SU-DHL-6 (cell line): ENCODE results near the gene SLC38A11.

ENCODE experiments used
- H2AFZ ChIP-seq: fragments of 200-600 bp; sonication (generic); 2 replicates; pipeline ENCODE4 v1.6.1; 2014; ENCODE audit warnings: low read depth, mild to moderate bottlenecking, moderate library complexity, mixed read lengths, antibody characterized with exemption, low read length; ENCODE audit not compliant: severe bottlenecking
- H3F3A ChIP-seq: fragments of 200-600 bp; shearing (Covaris generic); 2 replicates; pipeline ENCODE4 v1.6.0; 2016; ENCODE audit warnings: antibody characterized with exemption, mild to moderate bottlenecking; ENCODE audit not compliant: insufficient read depth
- H3K27ac ChIP-seq: fragments of 200-600 bp; sonication (generic); 2 replicates; pipeline ENCODE4 v1.5.1; 2016; ENCODE audit warnings: low read depth, mild to moderate bottlenecking, low read length, moderate library complexity, mixed read lengths
- H3K27me3 ChIP-seq: fragments of 200-600 bp; sonication (generic), shearing (Covaris generic); 2 replicates; pipeline ENCODE4 v1.6.0; 2014; ENCODE audit warnings: mild to moderate bottlenecking, low read length
- H3K36me3 ChIP-seq: fragments of 200-600 bp; sonication (generic); 2 replicates; pipeline ENCODE4 v1.6.1; 2014; ENCODE audit warnings: mild to moderate bottlenecking, low read length, mixed read lengths
- H3K4me2 ChIP-seq: fragments of 300-600, 200-600 bp; shearing (Covaris generic), sonication (generic); 2 replicates; pipeline ENCODE4 v1.6.0; 2014; ENCODE audit warnings: low read length, low read depth, mild to moderate bottlenecking; ENCODE audit not compliant: poor library complexity, severe bottlenecking
- H3K4me3 ChIP-seq: fragments of 200-600 bp; sonication (generic); 2 replicates; pipeline ENCODE4 v1.5.1; 2014; ENCODE audit warnings: antibody characterized with exemption, low read length, mild to moderate bottlenecking, mixed read lengths; ENCODE audit not compliant: insufficient read depth, poor library complexity, severe bottlenecking
- H3K79me2 ChIP-seq: fragments of 200-600 bp; sonication (generic); 2 replicates; pipeline ENCODE4 v1.6.1; 2014; ENCODE audit warnings: mild to moderate bottlenecking, low read length, moderate library complexity; ENCODE audit not compliant: insufficient read depth
- H3K9ac ChIP-seq: fragments of 200-600 bp; sonication (generic); 2 replicates; pipeline ENCODE4 v1.7.0; 2014; ENCODE audit warnings: mild to moderate bottlenecking, low read length
- H3K9me2 ChIP-seq: fragments of 200-600 bp; sonication (generic); replicated peaks from 2 replicates; pipeline ENCODE4 v1.6.1; 2014; ENCODE audit warnings: low read length; ENCODE audit not compliant: insufficient read depth
- H3K9me3 ChIP-seq: fragments of 200-600 bp; sonication (generic); 2 replicates; pipeline ENCODE4 v1.6.1; 2014; ENCODE audit warnings: low read length, mixed read lengths; ENCODE audit not compliant: insufficient read depth
- H4K20me1 ChIP-seq: fragments of 200-600 bp; sonication (generic); 2 replicates; pipeline ENCODE4 v1.6.1; 2014; ENCODE audit warnings: low read depth, mild to moderate bottlenecking, antibody characterized with exemption, low read length, moderate library complexity, mixed read lengths
- CTCF ChIP-seq: fragments of 200-600 bp; sonication (generic); IDR thresholded peaks from one replicate; pipeline ENCODE4 v1.5.1; 2017; ENCODE audit warnings: antibody characterized with exemption, mild to moderate bottlenecking, low read length, moderate library complexity; ENCODE audit not compliant: insufficient read depth, poor library complexity, severe bottlenecking
- EZH2phosphoT487 ChIP-seq: fragments of 200-600 bp; sonication (generic), shearing (Covaris generic); conservative IDR thresholded peaks from 2 replicates; pipeline ENCODE4 v1.6.1; 2018; ENCODE audit warnings: mild to moderate bottlenecking, antibody characterized with exemption, low read length, moderate library complexity, mixed read lengths

Gene SLC38A11

DNA sequence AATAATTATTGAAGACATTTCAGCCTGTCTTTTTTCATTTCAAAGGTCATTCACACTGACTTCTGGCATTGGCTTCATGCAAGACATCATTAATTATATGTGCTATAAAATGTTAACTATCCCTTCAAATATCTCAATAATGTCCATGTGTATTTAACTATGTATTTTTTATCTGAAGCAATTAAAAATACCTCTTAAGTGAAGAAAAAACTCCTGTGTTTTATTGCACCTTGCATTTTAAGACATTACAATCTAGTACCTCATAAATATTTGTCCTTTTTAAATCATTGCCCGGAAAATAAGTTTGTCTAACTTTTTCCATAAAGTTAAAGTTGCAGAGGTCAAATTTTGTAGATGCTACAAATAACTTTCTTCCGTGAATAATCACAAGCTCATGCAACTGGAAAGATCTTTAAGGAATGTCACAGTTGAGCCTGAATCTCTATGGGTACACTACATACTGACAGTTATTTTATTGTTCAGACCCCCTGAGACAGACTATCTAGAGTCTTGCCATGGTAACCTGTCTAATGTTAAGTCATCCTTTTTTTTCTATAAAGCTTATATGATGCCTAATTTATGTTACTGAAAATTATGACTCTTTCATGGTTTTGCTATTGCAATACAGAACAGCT lies 75.3 kb downstream of the SLC38A11 start:
- no peak overlapping the region for H3K9ac ChIP-seq
- no peaks in the 10 kb centered on the region for H3K79me2 ChIP-seq
- H3K4me2 ChIP-seq = no peak overlapping the region
- no peak overlapping the region for H3K4me3 ChIP-seq
- no peak overlapping the region for H2AFZ ChIP-seq
- H3K36me3 ChIP-seq = no peaks in the 10 kb centered on the region
- no peaks in the 10 kb centered on the region for H3F3A ChIP-seq
- H4K20me1 ChIP-seq = no peaks in the 10 kb centered on the region
- no peaks in the 10 kb centered on the region for H3K9me2 ChIP-seq
- TF ChIP-seq EZH2phosphoT487 = no peak
- TF ChIP-seq CTCF = no peak
- no peak overlapping the region for H3K27ac ChIP-seq
- H3K9me3 ChIP-seq = no peaks in the 10 kb centered on the region
- H3K27me3 ChIP-seq = no peaks in the 10 kb centered on the region

DNA sequence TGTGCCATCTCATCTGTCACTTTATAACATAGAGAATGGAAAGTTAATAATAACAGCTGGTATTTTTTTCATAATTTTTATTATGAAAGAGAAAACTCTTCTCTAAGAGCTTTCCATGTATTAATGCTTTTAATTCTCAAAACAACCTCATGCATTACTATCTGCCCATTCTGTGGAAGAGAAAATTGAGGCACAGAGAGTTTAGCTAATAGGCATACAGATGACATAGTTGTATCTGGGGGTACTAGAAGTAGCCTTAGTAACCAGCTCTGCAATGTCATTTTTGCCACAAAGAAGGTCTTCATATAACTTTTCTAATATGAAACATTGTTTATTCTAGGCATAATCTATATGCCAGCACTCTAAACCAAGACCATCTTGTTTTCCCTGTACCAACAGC lies 77.4 kb downstream of the SLC38A11 start:
- Histone ChIP-seq H4K20me1 (no peaks in the 10 kb centered on the region), H3K9me2 (no peaks in the 10 kb centered on the region), H3K9ac (no peak overlapping the region), H3K79me2 (no peaks in the 10 kb centered on the region), H3F3A (no peaks in the 10 kb centered on the region), H3K4me3 (no peak overlapping the region), H3K9me3 (no peaks in the 10 kb centered on the region), H3K4me2 (no peak overlapping the region), H3K36me3 (no peaks in the 10 kb centered on the region), H3K27ac (no peak overlapping the region), H2AFZ (no peak overlapping the region), H3K27me3 (no peaks in the 10 kb centered on the region)
- TF ChIP-seq CTCF = no peak
- no peak for TF ChIP-seq EZH2phosphoT487

DNA sequence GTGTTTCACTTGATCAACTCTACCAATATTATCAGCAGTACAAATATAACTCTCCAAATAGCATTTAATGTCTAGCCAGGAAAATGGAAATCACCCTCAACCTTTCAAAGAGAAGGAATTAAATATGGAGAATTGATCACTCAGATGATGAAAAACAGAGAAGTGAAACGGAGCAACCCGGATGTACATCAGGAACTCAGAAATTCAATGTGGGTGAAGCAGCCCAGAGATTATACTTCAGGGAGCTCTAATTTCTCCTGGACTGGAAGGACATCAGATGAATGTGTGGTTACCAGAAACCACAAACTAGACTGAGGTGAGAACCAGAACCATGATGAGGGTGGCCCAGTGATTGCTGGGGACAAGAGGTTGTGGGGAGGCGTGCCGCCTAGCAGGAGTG lies 78.2 kb downstream of the SLC38A11 start:
- Histone ChIP-seq H3K9ac (no peak overlapping the region), H3K4me2 (no peak overlapping the region), H3K27ac (no peak overlapping the region), H3K4me3 (no peak overlapping the region), H3K36me3 (no peaks in the 10 kb centered on the region), H3K27me3 (no peaks in the 10 kb centered on the region), H3F3A (no peaks in the 10 kb centered on the region), H3K9me3 (no peaks in the 10 kb centered on the region), H4K20me1 (no peaks in the 10 kb centered on the region), H3K9me2 (no peaks in the 10 kb centered on the region), H2AFZ (no peak overlapping the region), H3K79me2 (no peaks in the 10 kb centered on the region)
- TF ChIP-seq EZH2phosphoT487 (no peak), CTCF (no peak)
